AG10803 (cell line): ENCODE data around the gene NUDT16L1.

Experiments
- DNase-seq: peaks from one replicate; pipeline ENCODE4 v3.0.0; 2010; ENCODE audit warnings: low read depth
- H3K4me3 ChIP-seq: 2 replicates; pipeline ENCODE4 v1.5.1; 2011; ENCODE audit warnings: mild to moderate bottlenecking, low read length, control low read depth
- TF ChIP-seq, protein P1 (sequence below): conservative IDR thresholded peaks from 2 replicates; pipeline ENCODE4 v1.5.1; 2011; ENCODE audit warnings: mild to moderate bottlenecking, low read length, control low read depth, inconsistent platforms

The NUDT16L1 gene

DNA sequence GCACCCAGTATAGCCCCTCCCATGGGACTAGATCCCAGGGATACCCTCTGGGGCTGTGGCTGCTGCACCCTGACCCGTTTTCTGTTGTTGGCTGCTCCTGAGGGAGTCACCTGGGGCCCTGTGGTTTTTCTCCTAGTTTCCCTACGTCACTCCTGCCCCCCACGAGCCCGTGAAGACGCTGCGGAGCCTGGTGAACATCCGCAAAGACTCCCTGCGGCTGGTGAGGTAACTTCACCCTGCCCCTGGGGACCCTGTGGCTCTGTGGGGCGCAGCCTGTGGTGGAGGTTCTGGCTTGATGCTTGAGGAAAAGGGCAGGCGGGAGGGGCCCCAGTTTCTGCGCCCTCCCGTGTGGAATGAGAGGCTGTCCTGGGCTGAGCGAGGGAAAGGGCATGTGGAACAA lies 41.5 kb upstream of the NUDT16L1 start:
- no peak for DNase-seq
- TF ChIP-seq, protein P1, sequence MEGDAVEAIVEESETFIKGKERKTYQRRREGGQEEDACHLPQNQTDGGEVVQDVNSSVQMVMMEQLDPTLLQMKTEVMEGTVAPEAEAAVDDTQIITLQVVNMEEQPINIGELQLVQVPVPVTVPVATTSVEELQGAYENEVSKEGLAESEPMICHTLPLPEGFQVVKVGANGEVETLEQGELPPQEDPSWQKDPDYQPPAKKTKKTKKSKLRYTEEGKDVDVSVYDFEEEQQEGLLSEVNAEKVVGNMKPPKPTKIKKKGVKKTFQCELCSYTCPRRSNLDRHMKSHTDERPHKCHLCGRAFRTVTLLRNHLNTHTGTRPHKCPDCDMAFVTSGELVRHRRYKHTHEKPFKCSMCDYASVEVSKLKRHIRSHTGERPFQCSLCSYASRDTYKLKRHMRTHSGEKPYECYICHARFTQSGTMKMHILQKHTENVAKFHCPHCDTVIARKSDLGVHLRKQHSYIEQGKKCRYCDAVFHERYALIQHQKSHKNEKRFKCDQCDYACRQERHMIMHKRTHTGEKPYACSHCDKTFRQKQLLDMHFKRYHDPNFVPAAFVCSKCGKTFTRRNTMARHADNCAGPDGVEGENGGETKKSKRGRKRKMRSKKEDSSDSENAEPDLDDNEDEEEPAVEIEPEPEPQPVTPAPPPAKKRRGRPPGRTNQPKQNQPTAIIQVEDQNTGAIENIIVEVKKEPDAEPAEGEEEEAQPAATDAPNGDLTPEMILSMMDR: no peak
- no peak overlapping the region for H3K4me3 ChIP-seq

DNA sequence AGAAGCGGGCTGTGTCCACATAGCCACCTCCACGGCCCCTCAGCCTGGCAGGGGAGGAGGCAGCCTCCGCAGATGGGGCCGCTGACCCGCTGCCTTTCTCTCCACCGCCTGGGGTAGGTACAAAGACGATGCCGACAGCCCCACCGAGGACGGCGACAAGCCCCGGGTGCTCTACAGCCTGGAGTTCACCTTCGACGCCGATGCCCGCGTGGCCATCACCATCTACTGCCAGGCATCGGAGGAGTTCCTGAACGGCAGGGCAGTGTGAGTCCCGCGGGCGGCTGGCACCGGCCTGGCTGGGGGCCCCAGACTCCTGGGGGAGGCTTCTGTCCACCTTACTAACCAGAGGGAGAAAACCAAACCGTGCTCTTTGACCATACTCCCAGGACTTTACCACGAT lies 40.8 kb upstream of the NUDT16L1 start:
- TF ChIP-seq, protein P1: no peak
- DNase-seq: no peak
- H3K4me3 ChIP-seq: no peak overlapping the region

DNA sequence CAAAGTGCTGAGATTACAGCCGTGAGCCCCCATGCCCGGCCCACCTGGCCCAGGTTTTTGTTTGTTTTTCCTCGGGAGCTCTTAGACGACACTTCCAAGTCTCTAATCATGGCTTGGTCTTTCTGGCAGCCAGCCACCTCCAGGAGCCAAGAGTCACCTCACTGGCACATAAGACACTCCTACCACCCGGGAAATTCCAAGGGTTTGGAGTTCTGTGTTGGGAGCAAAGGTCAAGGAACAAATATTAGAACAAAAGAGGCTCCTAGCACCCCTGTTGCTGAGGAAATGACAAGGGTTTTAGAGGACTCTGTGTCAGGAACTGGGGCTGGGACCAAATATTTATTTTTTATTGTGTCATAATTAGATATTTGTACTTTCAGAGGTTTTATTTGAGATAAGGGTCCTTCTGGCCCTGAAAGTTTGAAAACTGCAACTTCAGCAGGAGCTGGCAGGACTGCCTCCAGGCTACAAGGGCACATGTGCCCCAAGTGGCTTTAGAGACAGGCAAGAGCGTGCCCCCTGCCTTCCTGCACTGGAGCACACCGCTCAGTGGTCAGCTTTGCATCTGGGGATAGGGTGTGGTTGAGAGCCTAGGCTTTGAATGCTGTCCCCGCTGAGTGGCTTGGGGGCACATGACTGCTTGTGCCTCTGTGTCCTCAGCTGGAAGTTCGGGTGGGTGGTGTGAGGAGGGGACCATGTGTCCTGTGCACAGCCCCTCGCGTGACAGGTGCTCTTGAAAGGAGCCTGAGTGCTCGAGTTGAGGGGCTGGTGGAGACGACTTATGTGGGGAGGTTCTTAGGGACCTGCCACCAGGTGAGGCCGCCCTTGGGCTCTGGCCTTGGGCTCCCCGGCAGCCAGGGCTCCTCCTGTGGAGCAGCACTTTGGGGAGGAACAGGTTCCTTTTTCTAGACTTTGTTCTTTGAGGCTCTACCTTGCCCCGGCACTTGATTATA lies 39.1 kb upstream of the NUDT16L1 start:
- no peak for DNase-seq
- TF ChIP-seq, protein P1: no peak
- no peak overlapping the region for H3K4me3 ChIP-seq

DNA sequence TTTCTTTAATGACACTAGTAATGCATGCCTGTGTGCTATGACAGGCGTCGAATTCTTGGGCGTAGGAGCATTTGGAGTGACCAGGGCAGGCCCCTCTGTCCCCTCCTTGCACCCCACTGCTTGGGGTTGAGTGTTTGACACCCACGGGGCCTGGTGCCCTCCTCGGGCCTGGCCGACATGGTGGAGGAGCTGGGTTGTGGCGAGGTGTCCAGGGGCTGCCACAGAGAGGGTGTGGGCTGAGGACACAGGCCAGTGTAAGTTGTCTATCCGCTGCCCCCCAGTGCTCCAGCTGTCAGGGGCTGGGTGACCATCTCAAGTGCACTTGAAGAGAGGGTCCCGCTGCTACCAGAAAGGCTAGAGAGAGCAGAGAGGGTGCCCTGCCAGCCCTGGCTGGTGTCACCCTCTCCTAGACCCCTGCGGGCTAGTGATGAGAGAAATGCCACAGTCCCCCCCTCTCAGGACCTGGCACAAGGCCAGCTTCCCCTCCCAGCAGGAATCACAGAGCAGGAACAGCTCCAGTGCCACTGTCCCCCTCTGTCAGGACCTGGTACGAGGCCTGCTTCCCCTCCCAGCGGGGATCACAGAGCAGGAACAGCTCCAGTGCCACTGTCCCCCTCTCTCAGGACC lies 38.3 kb upstream of the NUDT16L1 start:
- no peak overlapping the region for H3K4me3 ChIP-seq
- no peak for DNase-seq
- TF ChIP-seq, protein P1: no peak

DNA sequence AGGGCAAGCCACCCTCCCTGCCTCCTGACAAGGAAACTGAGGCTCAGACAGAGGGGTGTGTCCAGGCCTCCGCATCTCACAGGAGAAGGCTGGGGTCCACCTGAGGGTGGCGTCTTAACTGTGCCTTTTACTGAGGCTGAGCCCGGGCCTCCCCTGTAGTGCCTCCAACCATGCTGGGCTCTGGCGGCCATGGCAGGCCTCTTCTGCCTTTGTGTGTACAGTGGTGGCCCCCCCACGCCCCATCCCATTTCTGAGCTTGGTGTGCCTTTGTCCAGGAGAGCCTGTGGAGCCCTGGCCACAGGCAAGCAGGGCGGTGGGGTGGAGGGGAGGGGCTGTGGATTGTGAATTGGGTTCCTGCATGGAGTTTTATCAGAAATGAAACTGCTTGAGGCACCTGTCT lies 37.6 kb upstream of the NUDT16L1 start:
- TF ChIP-seq, protein P1: no peak
- H3K4me3 ChIP-seq: no peak overlapping the region
- DNase-seq: no peak

DNA sequence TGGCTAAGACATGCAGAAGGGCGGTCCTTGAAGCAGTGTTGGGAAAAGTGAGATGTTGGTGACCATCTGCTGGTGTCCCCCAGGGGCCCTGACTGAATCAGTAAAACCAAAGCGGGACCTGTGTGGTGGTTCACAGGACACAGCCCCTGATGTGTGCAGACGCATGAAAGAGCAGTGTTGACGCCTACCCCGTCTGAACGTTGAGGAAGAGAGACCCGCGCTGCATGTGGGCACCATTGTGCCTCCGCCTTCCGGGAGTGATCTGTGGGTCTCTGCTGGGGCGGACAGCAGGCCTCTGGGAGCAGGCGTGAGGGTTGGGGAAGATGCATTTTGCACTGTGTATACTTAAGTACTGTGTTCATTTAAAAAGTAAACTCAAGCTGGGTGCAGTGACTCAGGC lies 37.1 kb upstream of the NUDT16L1 start:
- no peak overlapping the region for H3K4me3 ChIP-seq
- DNase-seq: no peak
- TF ChIP-seq, protein P1: no peak
